ENCODE data around the gene MED27. TPM values are rescaled to one million over a fixed set of nuclear protein-coding genes. Genes with fewer than 3 reads are reported as not detected.

The MED27 gene
- total RNA-seq, 1 donor from 2014 or later = 10.5 TPM

DNA sequence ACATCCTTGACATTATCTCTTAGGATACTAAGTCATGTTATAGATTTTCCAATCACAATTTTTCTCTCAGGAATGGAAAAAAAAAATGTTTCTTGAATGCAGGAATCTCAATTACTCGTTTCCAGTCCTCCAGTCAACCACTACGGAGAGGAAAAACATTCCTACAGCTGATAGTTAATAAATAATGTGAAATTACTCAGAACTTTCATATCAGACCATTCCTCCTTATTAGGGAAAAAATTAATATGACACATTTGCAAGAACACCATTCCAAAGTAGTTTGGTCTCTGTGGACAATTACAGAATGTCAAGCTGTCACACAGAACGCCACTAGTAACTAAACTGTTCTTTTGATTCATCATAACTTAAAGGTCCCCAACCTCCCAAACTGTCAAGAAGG lies 31.5 kb downstream of the MED27 start:
- H3K27me3 ChIP-seq (ENCODE audit: control insufficient read depth, insufficient read depth, low read length) = no peaks in the 10 kb centered on the region
- TF ChIP-seq, protein P1, sequence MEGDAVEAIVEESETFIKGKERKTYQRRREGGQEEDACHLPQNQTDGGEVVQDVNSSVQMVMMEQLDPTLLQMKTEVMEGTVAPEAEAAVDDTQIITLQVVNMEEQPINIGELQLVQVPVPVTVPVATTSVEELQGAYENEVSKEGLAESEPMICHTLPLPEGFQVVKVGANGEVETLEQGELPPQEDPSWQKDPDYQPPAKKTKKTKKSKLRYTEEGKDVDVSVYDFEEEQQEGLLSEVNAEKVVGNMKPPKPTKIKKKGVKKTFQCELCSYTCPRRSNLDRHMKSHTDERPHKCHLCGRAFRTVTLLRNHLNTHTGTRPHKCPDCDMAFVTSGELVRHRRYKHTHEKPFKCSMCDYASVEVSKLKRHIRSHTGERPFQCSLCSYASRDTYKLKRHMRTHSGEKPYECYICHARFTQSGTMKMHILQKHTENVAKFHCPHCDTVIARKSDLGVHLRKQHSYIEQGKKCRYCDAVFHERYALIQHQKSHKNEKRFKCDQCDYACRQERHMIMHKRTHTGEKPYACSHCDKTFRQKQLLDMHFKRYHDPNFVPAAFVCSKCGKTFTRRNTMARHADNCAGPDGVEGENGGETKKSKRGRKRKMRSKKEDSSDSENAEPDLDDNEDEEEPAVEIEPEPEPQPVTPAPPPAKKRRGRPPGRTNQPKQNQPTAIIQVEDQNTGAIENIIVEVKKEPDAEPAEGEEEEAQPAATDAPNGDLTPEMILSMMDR (IDR thresholded peaks at IDR 0.05; ENCODE audit: insufficient read depth, low read length, severe bottlenecking) = no peak
- H3K36me3 ChIP-seq (ENCODE audit: control insufficient read depth, insufficient read depth, low read length) = no peaks in the 10 kb centered on the region
- DNase-seq (ENCODE audit: low read depth) (no peak), FAIRE-seq (no peak)
- no peak overlapping the region for H3K4me3 ChIP-seq (ENCODE audit: low read depth, low read length)

DNA sequence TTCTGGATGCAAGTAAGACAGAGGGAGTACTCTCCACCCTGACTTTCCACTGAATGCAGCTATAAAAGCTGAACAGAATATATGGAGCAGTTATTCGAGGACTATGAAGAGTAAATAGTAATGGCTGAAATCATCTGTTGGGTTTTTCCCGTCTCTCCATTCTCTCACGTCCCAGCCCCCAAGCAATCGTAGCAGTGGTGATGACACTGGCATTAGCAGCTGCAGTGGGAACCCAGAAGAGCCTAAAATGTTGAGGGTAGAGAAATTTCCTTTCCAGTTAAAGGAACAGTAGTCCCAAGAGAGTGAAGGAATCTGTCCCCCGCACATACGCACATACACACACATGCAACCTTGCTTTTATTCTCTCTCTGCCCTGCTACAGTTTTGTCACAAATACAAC lies 33.2 kb downstream of the MED27 start:
- no peaks in the 10 kb centered on the region for H3K36me3 ChIP-seq (ENCODE audit: control insufficient read depth, insufficient read depth, low read length)
- H3K4me3 ChIP-seq (ENCODE audit: low read depth, low read length) = no peak overlapping the region
- DNase-seq (ENCODE audit: low read depth) (no peak), FAIRE-seq (no peak)
- no peaks in the 10 kb centered on the region for H3K27me3 ChIP-seq (ENCODE audit: control insufficient read depth, insufficient read depth, low read length)
- TF ChIP-seq, protein P1 (IDR thresholded peaks at IDR 0.05; ENCODE audit: insufficient read depth, low read length, severe bottlenecking) = no peak

DNA sequence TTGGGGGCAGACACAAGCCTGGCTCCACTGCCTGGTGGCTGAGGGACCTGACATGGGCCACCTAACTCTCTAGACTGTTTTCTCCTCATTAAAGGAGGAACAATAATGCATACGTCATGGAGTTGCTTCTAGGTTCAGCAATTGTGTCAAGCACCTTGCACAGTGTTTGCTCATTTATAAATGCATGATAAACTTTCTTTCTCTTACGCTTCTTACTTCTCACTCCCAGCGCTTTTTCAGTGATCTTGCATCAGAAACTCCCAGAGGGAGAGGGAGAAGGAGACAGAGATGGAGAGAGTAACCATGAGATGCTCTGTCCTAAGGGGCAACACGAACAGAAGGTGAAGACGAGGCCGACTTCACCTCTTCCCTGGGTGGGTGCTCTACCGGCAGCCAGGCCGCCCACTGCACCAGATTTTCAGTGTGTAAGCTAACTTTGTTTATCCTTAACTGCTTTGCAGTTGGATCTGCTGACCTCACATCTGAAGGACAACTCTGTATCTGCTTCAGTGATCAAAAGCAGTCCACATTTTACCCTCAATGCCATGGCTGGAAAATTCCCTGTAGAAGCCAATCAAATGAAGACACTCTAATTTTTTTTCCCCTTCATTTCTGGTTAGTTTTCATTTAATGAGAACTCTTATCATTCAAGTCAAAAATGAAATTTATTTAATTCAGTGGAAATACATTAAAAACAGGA lies 35.3 kb downstream of the MED27 start:
- no peak overlapping the region for H3K4me3 ChIP-seq (ENCODE audit: low read depth, low read length)

DNA sequence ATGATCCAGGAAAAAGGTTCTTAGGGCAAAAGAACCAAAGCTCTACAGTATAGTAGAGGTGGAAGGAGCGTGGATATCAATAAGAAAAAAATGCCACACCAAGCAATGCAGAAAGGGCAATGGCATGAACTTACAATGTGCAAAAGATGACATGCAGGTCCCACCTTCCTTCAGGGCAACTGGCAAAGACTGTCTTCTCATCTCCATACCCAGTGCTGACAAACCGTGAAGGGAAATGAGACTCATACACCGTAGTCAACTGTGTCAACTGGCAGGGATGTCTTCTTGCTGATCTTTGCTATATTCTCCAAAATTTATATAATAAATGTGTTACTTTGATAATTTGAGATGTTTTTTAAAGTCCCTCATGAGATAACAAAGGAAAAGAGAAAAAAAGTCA lies 36.0 kb downstream of the MED27 start:
- DNase-seq (ENCODE audit: low read depth) = no peak
- H3K36me3 ChIP-seq (ENCODE audit: control insufficient read depth, insufficient read depth, low read length) = no peaks in the 10 kb centered on the region
- no peak for FAIRE-seq
- TF ChIP-seq, protein P1 (IDR thresholded peaks at IDR 0.05; ENCODE audit: insufficient read depth, low read length, severe bottlenecking) = no peak
- H3K4me3 ChIP-seq (ENCODE audit: low read depth, low read length) = no peak overlapping the region
- H3K27me3 ChIP-seq (ENCODE audit: control insufficient read depth, insufficient read depth, low read length) = no peaks in the 10 kb centered on the region

More for the DNA sequence above, 35.3 kb downstream of the MED27 start:
- DNase-seq (ENCODE audit: low read depth) (no peak), FAIRE-seq (no peak)
- TF ChIP-seq, protein P1 (IDR thresholded peaks at IDR 0.05; ENCODE audit: insufficient read depth, low read length, severe bottlenecking) = no peak
- Histone ChIP-seq H3K27me3 (ENCODE audit: control insufficient read depth, insufficient read depth, low read length) (no peaks in the 10 kb centered on the region), H3K36me3 (ENCODE audit: control insufficient read depth, insufficient read depth, low read length) (no peaks in the 10 kb centered on the region)

DNA sequence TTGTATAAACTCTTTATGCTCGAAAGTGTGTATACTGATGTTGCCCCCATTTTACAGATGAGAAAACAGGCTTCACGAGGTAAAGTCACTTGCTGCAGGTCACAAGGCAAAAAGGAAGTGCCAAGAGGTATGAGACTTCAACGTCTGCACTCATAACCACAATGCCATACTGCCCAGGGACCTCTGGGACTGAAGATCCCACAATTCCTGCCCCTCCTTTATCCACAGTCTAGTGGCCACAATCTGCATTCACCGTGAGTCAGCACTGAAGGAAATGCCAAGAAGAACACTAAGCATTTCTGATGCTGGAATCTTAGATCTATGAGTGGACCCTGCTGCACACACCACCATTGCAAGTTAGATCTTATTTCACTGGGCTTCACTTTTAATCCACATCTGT lies 37.3 kb downstream of the MED27 start:
- DNase-seq (ENCODE audit: low read depth) (peak; percentile 84), FAIRE-seq (no peak)
- no peaks in the 10 kb centered on the region for H3K36me3 ChIP-seq (ENCODE audit: control insufficient read depth, insufficient read depth, low read length)

More for the DNA sequence above, 37.3 kb downstream of the MED27 start:
- Histone ChIP-seq H3K4me3 (ENCODE audit: low read depth, low read length) (no peak overlapping the region), H3K27me3 (ENCODE audit: control insufficient read depth, insufficient read depth, low read length) (no peaks in the 10 kb centered on the region)
- TF ChIP-seq, protein P1 (IDR thresholded peaks at IDR 0.05; ENCODE audit: insufficient read depth, low read length, severe bottlenecking) = no peak
